Measurements from ENCODE around the gene LTBP1. TPM values are rescaled to one million over a fixed set of nuclear protein-coding genes. Genes with fewer than 3 reads are reported as not detected.

The LTBP1 gene
- total RNA-seq, 1 donor from 2014 or later = 124 TPM

GRCh38 chr2:33090553-33091134, 143.9 kb downstream of the LTBP1 start:
- intact Hi-C loops (cut with DNase I) = no loop called here
- DNase-seq (ENCODE audit: low spot score) = no peak

- DNase-seq (ENCODE audit: low spot score) = no peak
- intact Hi-C loops (cut with DNase I) = no loop called here
Measured at GRCh38 chr2:33091541-33092123, 144.9 kb downstream of the LTBP1 start.

DNA sequence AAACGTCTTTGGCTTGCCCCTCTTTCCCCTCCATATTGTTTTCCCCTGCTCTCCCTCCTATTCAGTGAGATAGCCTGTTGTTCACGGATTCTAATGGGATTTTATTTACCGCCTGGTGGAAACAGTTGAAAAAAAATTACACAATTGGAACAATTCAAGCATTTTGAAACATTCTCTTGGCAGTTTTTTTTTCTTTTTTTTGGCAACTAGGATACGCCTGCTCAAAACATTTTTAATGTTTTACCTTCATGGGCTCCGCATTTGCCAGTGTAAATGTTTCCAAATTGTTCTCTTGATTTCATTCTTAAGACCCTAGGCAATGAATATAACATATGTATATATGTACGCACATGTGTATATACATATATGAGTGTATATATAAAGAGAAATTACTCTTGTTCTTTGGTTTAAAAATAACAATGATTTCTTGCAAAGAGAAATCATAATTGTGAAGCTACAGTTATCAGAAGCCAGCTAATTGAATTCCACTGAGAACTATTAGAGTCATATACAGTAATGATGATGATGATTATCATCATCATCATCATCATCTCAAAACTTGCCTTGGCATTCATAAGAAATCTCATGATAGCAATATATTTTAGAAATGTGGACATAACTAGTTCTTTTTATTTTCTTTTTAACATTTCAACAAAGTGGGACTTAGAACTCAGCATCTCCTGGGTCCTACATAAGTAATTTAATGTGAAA, 146.7 kb downstream of the LTBP1 start:
- intact Hi-C loops (cut with DNase I) = no loop called here
- DNase-seq (ENCODE audit: low spot score) = no peak

DNA sequence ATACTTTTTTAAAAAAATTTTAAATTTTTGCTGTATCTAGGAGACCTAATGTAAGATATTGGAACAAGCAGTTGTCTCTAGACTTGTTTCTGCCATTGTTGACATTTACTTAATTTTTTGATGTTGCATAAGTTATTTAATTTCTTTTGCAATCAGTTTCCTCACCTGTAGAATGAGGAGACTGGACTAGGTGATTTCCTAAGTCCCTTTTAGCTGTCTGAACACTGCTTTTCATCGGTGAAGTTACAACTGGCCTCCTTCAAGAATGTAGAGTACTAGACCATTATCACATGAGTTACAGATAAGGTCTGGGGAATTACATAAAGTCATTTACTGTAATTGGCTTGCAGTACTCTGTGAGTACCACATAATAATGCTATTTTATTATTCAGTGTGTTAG, 147.6 kb downstream of the LTBP1 start:
- intact Hi-C loops (cut with DNase I) = no loop called here
- DNase-seq (ENCODE audit: low spot score) = no peak

- intact Hi-C loops (cut with DNase I) = no loop called here
- DNase-seq (ENCODE audit: low spot score) = no peak
Measured at GRCh38 chr2:33099989-33100388, 153.2 kb downstream of the LTBP1 start.

DNA sequence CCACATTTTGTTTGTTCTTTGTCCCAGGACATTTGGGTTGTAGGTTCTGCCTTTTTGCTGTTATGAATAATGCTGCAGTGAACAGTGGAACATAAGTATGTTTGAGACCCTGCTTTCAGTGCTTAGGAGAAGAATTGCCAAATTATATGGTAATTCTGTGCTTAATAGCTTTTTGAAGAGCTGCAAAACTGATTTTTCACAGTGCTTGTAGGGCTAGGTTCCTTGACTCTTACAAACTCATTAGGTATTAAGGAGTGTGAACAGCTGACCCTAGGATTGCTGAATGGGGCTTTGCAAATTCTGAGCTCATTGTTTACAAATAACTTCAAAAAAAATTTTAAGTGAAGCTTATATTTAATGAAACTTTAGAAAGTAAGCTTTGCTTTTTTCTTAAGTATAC, 154.2 kb downstream of the LTBP1 start:
- intact Hi-C loops (cut with DNase I) = no loop called here
- DNase-seq (ENCODE audit: low spot score) = no peak

- intact Hi-C loops (cut with DNase I) = no loop called here
- no peak for DNase-seq (ENCODE audit: low spot score)
Measured at GRCh38 chr2:33104052-33104623, 157.4 kb downstream of the LTBP1 start.

DNA sequence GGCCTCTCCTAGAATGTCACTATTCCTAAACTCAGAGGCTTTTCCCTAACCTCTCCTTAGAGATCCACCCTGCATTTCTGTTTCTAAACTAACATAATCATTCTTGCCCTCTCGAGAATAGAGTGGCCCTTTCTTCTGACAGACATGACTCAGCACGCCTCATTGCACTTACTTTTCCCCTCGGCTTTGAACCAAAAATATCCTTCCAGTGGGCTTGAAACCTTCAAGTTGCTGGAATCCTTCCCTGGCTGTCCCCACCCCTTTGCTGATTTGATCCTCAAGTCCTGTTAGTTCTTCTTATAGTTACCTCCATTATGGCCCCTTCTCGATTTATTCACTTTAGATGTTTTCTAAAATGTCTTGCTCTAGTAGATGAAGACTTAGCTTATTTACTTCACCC, 158.0 kb downstream of the LTBP1 start:
- intact Hi-C loops (cut with DNase I) = no loop called here

GRCh38 chr2:33106115-33106514, 159.4 kb downstream of the LTBP1 start:
- no peak for DNase-seq (ENCODE audit: low spot score)
- intact Hi-C loops (cut with DNase I) = no loop called here

More for the DNA sequence above, 158.0 kb downstream of the LTBP1 start:
- no peak for DNase-seq (ENCODE audit: low spot score)

DNA sequence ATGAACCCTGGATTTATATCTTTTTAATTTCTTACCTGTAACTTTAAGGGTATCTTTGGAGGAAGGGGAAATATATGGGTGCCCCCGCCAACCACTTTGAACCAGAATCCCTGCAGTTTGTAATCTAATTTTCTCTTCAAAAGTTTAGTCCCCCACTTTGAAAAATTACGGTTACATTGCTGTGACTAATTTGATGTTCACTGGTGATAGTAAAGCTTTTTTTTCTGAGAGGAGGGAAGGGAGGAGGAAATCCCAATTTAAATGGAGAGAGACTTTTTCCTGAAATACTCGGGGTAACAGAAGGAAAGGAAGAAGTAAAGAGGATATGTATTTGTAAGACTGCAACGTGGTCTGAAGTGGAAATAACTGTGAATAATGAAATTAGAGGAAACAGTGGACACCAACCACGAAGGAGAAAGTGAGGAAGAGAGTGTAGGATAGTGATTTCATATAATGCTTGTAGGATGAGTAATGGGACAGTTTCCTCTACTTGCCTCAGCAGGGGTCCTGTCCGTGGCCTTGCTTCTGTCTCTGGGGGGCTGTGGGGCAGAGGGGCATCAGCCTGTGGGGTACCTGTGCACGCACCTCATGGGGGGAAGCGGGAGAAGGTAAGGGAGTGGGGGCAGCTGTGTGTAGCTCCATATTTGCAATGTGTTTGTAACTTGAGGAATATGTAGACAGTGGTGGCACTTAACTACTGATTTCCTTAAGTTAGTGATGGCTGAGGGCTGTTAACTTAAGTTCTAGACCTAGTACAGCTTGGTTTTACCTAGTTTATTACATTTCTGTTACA, 161.1 kb downstream of the LTBP1 start:
- intact Hi-C loops (cut with DNase I) = no loop called here
- DNase-seq (ENCODE audit: low spot score) = no peak

- intact Hi-C loops (cut with DNase I) = no loop called here
Measured at GRCh38 chr2:33108483-33109443, 162.0 kb downstream of the LTBP1 start.

GRCh38 chr2:33110461-33110860, 163.7 kb downstream of the LTBP1 start:
- intact Hi-C loops (cut with DNase I) = no loop called here
- no peak for DNase-seq (ENCODE audit: low spot score)

More at GRCh38 chr2:33108483-33109443, 162.0 kb downstream of the LTBP1 start:
- DNase-seq (ENCODE audit: low spot score) = no peak

DNA sequence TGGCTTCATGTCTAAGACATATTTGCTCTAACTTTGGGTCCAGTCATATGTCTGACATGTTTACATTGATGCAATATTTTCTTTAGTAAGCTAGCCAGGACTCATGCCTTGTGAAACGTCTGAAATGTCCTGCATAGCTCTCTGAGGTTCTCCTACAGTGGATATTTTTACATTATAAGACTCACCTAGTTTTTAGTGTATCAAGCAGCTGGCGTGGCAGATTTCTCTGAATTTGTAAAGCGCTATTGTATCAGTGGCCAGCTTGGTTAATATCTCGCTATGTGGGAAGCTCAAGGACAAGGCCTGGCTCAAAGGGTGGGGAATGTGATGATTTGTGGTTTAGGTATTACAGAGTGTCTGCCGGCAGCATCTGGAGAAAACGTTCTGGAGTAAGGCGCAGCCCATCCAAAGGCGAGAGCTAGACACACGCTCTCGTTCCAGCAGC, 164.3 kb downstream of the LTBP1 start:
- DNase-seq (ENCODE audit: low spot score) = no peak
- intact Hi-C loops (cut with DNase I) = no loop called here

- intact Hi-C loops (cut with DNase I) = no loop called here
- DNase-seq (ENCODE audit: low spot score) = no peak
Measured at GRCh38 chr2:33115196-33115595, 168.4 kb downstream of the LTBP1 start.

DNA sequence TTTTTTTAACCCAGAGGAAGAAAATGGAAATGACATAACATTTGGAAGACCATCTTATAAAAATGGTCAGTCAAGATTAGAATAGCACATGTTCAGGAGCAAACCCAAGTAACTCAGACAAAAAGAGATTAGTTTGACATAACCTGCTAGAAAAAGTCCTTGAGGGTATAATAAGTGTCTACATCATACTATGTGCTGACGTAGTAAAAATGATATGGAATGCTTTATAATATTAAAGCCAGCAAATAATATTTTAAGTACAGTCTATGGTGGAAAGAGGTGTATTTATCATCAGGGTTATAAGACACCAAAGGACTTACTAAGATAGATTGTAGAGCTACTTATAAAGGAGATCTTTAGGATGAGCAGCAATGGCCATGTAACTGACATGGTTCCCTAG, 169.0 kb downstream of the LTBP1 start:
- no peak for DNase-seq (ENCODE audit: low spot score)
- intact Hi-C loops (cut with DNase I) = no loop called here

- intact Hi-C loops (cut with DNase I) = no loop called here
- no peak for DNase-seq (ENCODE audit: low spot score)
Measured at GRCh38 chr2:33116799-33117198, 170.0 kb downstream of the LTBP1 start.

- no peak for DNase-seq (ENCODE audit: low spot score)
- intact Hi-C loops (cut with DNase I) = no loop called here
Measured at GRCh38 chr2:33118651-33119050, 171.9 kb downstream of the LTBP1 start.

DNA sequence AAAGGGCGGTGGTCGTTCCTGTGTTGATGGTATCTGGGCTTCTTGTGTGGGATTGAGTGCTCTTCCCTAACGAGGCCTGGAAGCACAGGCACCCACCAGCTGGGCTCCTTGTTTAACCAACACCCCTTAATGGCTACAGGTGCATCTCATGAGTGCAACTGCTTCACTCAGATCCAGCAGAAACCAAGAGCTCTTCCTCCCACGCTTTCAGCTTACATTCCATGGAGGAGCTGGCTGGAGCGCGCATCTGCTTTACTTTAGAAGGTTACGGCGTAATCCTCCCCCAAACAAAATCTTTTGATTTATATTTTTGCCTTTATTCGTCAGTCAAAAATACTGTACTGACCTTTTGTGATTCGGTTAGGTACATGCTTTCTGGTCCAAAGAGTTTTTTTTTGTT, 174.7 kb downstream of the LTBP1 start:
- DNase-seq (ENCODE audit: low spot score) = no peak
- intact Hi-C loops (cut with DNase I) = no loop called here

DNA sequence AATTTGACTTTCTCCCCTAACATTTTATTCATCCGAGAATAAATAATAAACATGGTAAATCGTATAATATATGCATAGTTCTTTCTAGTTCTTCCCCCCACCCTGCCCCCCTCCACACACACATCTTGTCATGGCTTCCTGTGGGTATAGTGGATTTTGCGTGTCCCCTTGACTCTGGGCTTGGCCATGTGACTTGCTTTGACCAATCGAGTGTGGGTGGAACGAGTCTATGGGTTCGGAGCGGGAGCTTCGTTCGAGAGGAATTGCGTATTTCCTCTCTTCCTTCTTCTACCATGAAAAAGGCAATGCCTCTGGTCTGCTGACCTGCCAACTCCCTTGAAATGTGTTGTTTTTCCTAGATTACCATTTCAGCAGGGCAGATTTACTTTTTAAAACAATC, 175.2 kb downstream of the LTBP1 start:
- intact Hi-C loops (cut with DNase I) = no loop called here
- DNase-seq (ENCODE audit: low spot score) = no peak
